HG02938 (cell line): ENCODE data around the gene AKT1S1.
"Not testable (repeated sequence)": the region's sequence is repeated elsewhere in the genome, so short reads cannot be mapped to it uniquely, and the experiment has no call there.

Experiments used
- ATAC-seq: cut with Tn5 transposase; IDR thresholded peaks from one replicate; pipeline ENCODE4 v1.9.1; 2021; ENCODE audit warnings: mild to moderate bottlenecking, moderate library complexity; ENCODE audit not compliant: unreplicated experiment

The AKT1S1 gene

GRCh38 chr19:49839713-49840112 is 37.4 kb downstream of the AKT1S1 start:
- no peak for ATAC-seq

- no peak for ATAC-seq
These were observed 38.1 kb downstream of the AKT1S1 start for GRCh38 chr19:49838885-49839588.

DNA sequence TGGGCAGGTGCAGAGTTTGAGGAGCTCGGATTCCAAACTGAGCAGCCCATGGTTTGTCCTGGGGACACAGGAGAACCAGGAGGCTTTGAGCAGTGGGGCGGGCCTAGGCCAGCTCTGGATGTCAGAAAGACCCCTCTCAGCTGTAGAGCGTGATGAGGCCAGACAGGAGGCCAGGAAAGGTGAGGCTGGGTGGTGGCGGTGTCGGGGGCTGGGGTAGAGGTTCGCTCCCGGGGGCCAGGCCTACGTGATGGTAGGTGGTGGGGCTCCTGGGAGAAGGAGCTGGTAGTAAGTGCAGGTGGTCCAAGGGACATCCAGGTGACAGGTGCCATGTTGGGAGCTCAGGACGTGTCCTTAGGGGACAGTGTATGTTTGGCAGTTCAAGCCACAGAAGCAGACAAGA is 39.7 kb downstream of the AKT1S1 start:
- ATAC-seq: no peak

DNA sequence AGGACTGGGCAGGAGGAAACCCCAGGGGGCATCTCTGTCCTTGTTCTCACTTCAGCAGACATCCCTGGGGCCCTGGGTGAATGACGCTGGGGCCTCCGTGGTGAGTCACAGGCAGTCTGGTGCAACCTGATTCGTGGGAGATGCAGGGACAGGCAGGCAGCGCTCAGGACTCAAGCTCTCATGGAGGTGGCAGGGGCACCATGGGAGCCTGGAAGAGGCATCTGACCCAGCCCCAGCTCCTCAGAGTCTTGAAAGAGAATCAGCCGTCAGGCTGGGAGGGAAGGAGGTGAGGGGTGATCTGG is 40.2 kb downstream of the AKT1S1 start:
- no peak for ATAC-seq

GRCh38 chr19:49836176-49837008 is 40.8 kb downstream of the AKT1S1 start:
- ATAC-seq: no peak

GRCh38 chr19:49835562-49835961 is 41.6 kb downstream of the AKT1S1 start:
- no peak for ATAC-seq

GRCh38 chr19:49833599-49833998 is 43.6 kb downstream of the AKT1S1 start:
- no peak for ATAC-seq

DNA sequence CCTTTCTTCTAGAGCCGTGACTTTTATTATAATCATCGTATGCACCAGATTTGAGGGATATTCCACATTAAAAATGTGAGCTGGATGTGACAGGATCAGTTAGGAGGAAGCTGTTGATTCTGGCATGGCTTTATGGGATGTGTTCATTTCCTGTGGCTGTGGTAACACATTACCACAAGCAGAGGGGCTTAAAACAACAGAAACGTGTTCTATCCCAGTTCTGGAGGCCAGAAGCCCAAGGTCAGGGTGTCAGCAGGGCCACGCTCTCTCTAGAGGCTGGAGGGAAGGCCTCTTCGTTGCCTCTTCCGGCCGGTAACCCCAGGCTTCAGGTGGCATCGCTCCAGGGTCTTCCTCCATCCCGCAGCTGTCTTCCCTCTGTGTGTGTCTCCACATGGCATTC is 44.6 kb downstream of the AKT1S1 start:
- no peak for ATAC-seq

GRCh38 chr19:49831592-49831991 is 45.6 kb downstream of the AKT1S1 start:
- ATAC-seq: no peak

DNA sequence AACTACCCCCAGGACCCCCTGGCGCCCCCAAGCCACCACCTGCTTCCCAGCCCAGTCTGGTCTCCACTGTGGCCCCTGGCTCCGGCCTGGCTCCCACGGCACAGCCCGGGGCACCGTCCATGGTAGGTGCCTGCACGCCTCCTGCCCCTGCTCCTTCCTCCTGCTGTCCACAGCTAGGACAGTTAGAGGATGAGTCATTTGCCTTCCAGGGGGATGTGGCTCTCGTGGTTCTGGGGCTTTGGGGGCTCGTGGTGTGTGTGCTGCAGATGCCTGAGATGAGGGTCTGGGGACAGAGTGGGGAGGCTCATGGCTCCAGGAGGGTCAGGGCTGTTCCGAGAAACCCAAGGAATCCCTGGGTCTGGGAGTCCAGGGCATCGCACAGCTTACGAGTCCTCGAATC is 46.4 kb downstream of the AKT1S1 start:
- no peak for ATAC-seq

GRCh38 chr19:49829721-49830120 is 47.4 kb downstream of the AKT1S1 start:
- ATAC-seq: no peak

DNA sequence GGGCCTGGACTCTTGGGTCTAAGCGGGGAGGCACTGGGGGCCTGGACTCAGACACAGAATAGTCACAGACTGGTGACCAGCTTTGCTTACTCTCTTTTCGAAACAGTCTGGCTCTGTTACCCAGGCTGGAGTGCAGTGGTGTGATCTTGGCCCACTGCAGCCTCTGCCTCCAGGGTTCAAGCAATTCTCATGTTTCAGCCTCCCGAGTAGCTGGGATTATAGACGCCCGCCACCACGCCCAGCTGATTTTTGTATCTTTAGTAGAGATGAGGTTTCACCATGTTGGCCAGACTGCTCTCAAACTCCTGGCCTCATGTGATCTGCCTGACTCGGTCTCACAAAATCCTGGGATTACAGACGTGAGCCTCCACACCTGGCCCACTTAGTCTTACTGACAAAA is 48.0 kb downstream of the AKT1S1 start:
- ATAC-seq: no peak

- no peak for ATAC-seq
These were observed 50.1 kb downstream of the AKT1S1 start for GRCh38 chr19:49827034-49827433.

- no peak for ATAC-seq
These were observed 52.5 kb downstream of the AKT1S1 start for GRCh38 chr19:49824662-49825061.

DNA sequence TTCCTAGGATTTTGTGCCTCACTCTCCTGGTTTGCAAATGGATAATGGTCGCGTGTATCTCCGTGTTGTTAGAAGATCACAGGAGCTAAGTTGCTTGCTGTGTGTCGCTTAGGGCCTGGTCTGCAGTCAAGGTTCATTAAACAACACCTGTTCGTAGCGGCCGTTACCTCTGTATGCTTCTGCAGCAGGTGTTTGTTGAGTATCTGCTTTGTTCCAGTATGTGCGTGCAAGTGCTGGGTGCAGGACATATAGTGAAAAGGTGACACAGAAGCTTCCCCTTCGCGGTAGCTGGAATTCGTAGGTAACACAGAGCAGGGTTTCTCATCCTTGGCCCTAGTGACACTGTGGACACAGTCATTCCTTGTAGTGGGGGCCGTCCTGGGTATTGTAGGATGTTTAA is 53.7 kb downstream of the AKT1S1 start:
- no peak for ATAC-seq

GRCh38 chr19:49820125-49820524 is 57.0 kb downstream of the AKT1S1 start:
- no peak for ATAC-seq

- ATAC-seq: not testable (repeated sequence)
These were observed 57.6 kb downstream of the AKT1S1 start for GRCh38 chr19:49819452-49820115.
